Esophagus (tissue), 2 donors: Measurements from ENCODE around the gene TMPRSS5. TPM values are rescaled to one million over a fixed set of nuclear protein-coding genes. Genes with fewer than 3 reads are reported as not detected.

ENCODE experiments used
- H3K27ac ChIP-seq, 2 donors: one replicate each; pipeline ENCODE4 v1.5.1; 2013; ENCODE audit warnings: low read depth in 2 of 2, mild to moderate bottlenecking in 2 of 2, inconsistent platforms in 1 of 2, low read length in 1 of 2, moderate library complexity in 1 of 2
- H3K27me3 ChIP-seq, 2 donors: one replicate each; pipeline ENCODE4 v1.6.1; 2013; ENCODE audit warnings: low read length in 2 of 2, control low read depth in 1 of 2, mild to moderate bottlenecking in 1 of 2; ENCODE audit not compliant: insufficient read depth in 2 of 2, control insufficient read depth in 1 of 2
- H3K36me3 ChIP-seq, 2 donors: one replicate each; pipeline ENCODE4 v1.6.1; 2013; ENCODE audit warnings: low read length in 1 of 2; ENCODE audit not compliant: control insufficient read depth in 2 of 2, insufficient read depth in 2 of 2
- H3K4me1 ChIP-seq, 2 donors: one replicate each; pipeline ENCODE4 v1.6.1; 2013; ENCODE audit warnings: low read length in 1 of 2; ENCODE audit not compliant: control insufficient read depth in 2 of 2, insufficient read depth in 2 of 2
- H3K4me3 ChIP-seq, 2 donors: one replicate each; pipeline ENCODE4 v1.5.1; 2013; ENCODE audit warnings: low read length in 2 of 2, mild to moderate bottlenecking in 2 of 2, low read depth in 1 of 2, moderate library complexity in 1 of 2
- H3K9me3 ChIP-seq, 2 donors: one replicate each; pipeline ENCODE4 v1.6.1; 2013; ENCODE audit warnings: mild to moderate bottlenecking in 2 of 2, low read depth in 1 of 2, low read length in 1 of 2, moderate library complexity in 1 of 2; ENCODE audit not compliant: control insufficient read depth in 2 of 2, insufficient read depth in 1 of 2
- WGBS, 2 donors: extraction: QIAGEN DNeasy Blood & Tissue Kit; methylation state at CpG; one replicate each; pipeline ENCODE4 v1.1.7; 2013; 5-methylcytosine and 5-hydroxymethylcytosine counted together
- polyA plus RNA-seq, 2 donors: library from polyadenylated mRNA; stranded (reverse); fragments of 200-250 nt; gene quantifications; one replicate each; pipeline ENCODE4 v1.2.3, GENCODE V29; 2013
- donor health status: healthy with polysubstance abuse.
- donor health status: Bipolar disorder and iron deficiency.

The TMPRSS5 gene
- polyA plus RNA-seq: under 1 TPM; 0.18 to 0.49 TPM

- no peak within 1 kb of the TSS for H3K4me3 ChIP-seq
- no peaks in the 10 kb centered on the region for H3K36me3 ChIP-seq
- no peak within 1 kb of the TSS for H3K27ac ChIP-seq
- H3K4me1 ChIP-seq: no peaks in the 10 kb centered on the region
- 81 to 89% methylated on average over 5 to 7 of the region's 7 CpGs for WGBS, 2 donors
- peaks cover 0 to 1% of the 10 kb centered on the region in 2 donors for H3K9me3 ChIP-seq
- no peaks in the 10 kb centered on the region for H3K27me3 ChIP-seq
Measured at GRCh38 chr11:113705871-113706655, at the start of gene TMPRSS5. Gene TMPRSS5 (minus strand): TSS chr11:113706308. CDS start chr11:113706224, 84 bp downstream.

GRCh38 chr11:113752932-113753331, 46.8 kb upstream of the TMPRSS5 start:
- 95 to 98% methylated on average over 3 of the region's 3 CpGs for WGBS, 2 donors
- peaks cover 3 to 10% of the 10 kb centered on the region in 2 donors for H3K36me3 ChIP-seq

DNA sequence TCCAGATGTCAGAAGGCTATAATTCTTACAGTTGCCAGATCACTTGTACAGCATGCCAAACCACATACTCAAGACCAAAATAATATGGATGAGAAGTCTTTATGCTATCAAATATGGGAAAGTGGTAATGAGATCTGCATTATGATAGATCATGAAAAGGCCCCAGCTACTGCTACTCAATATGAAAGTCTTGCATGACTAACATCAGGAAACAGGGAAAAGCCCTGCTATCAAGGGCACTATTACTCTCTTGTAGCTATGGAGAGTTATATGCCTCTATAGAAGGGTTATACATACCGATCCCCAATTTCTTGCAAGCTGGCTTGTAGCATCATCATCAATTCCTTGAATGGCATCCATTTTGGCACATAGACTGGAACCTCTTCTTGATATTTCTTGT, 30.2 kb upstream of the TMPRSS5 start:
- Histone ChIP-seq H3K9me3 (no peaks in the 10 kb centered on the region), H3K36me3 (peaks cover 6 to 11% of the 10 kb centered on the region in 2 donors), H3K27ac (no peak overlapping the region), H3K4me3 (no peak overlapping the region), H3K27me3 (no peaks in the 10 kb centered on the region), H3K4me1 (no peaks in the 10 kb centered on the region)
- 82 to 90% methylated on average over 1 of the region's 1 CpG for WGBS, 2 donors

More at GRCh38 chr11:113752932-113753331, 46.8 kb upstream of the TMPRSS5 start:
- Histone ChIP-seq H3K27me3 (no peaks in the 10 kb centered on the region), H3K27ac (no peak overlapping the region), H3K9me3 (no peaks in the 10 kb centered on the region), H3K4me3 (no peak overlapping the region), H3K4me1 (no peaks in the 10 kb centered on the region)

DNA sequence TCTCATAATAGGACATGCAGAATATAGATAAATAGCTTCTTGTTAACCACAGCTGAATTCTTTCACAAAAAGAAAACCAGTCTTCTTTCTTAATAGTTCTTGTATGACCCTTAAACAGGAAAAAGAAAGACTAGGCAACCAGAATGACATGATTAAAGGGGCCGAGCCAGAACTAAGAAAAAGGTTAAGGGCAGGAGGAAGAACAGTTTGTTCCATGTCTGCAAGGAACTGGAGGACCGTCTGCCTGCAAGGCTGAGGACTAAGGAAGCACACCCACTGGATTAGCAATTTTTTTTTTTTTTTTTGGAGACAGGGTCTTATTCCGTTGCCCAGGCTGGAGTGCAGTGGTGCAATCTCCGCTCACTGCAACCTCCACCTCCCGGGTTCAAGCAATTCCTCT, 26.0 kb upstream of the TMPRSS5 start:
- peaks cover 3% of the 10 kb centered on the region in 2 donors for H3K36me3 ChIP-seq

GRCh38 chr11:113730887-113731726, 25.0 kb upstream of the TMPRSS5 start:
- Histone ChIP-seq H3K4me3 (no peak overlapping the region), H3K9me3 (no peaks in the 10 kb centered on the region), H3K4me1 (no peaks in the 10 kb centered on the region), H3K27me3 (no peaks in the 10 kb centered on the region), H3K36me3 (no peaks in the 10 kb centered on the region), H3K27ac (no peak overlapping the region)
- WGBS, 2 donors: 42 to 56% methylated on average over 4 of the region's 4 CpGs

More for the DNA sequence above, 26.0 kb upstream of the TMPRSS5 start:
- no peaks in the 10 kb centered on the region for H3K9me3 ChIP-seq
- no peak overlapping the region for H3K4me3 ChIP-seq
- WGBS, 2 donors: 87 to 91% methylated on average over 5 of the region's 5 CpGs
- no peaks in the 10 kb centered on the region for H3K27me3 ChIP-seq
- no peaks in the 10 kb centered on the region for H3K4me1 ChIP-seq
- H3K27ac ChIP-seq: no peak overlapping the region

GRCh38 chr11:113729456-113729855, 23.3 kb upstream of the TMPRSS5 start:
- Histone ChIP-seq H3K27me3 (no peaks in the 10 kb centered on the region), H3K4me3 (no peak overlapping the region), H3K9me3 (no peaks in the 10 kb centered on the region), H3K27ac (no peak overlapping the region), H3K36me3 (no peaks in the 10 kb centered on the region), H3K4me1 (no peaks in the 10 kb centered on the region)
- 63 to 68% methylated on average over 5 of the region's 5 CpGs for WGBS, 2 donors

- no peaks in the 10 kb centered on the region for H3K4me1 ChIP-seq
- no peaks in the 10 kb centered on the region for H3K36me3 ChIP-seq
- H3K4me3 ChIP-seq: no peak overlapping the region
- no peaks in the 10 kb centered on the region for H3K27me3 ChIP-seq
- 90% methylated on average over 3 of the region's 3 CpGs for WGBS, 2 donors
- no peaks in the 10 kb centered on the region for H3K9me3 ChIP-seq
- no peak overlapping the region for H3K27ac ChIP-seq
Measured at GRCh38 chr11:113728814-113729213, 22.7 kb upstream of the TMPRSS5 start.

DNA sequence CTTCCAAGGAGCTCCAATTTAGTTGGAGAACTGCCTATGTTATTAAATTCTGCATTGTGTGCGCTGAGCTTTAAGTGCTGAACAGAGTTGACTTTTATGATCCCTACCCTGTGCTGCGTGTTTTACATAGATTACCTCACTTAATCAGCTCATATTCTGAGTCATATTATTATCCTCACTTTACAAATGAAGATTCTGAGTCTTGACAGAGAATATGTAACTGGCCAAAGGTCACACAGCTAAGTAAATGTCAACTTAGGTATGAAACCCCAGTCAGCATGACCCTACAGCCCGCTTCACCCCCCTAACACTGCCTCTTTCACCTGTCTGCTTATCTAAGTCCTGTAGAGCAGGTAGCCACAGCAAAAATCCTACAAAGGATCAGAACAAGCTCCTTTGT, 19.8 kb upstream of the TMPRSS5 start:
- no peaks in the 10 kb centered on the region for H3K4me1 ChIP-seq
- no peaks in the 10 kb centered on the region for H3K27me3 ChIP-seq
- no peak overlapping the region for H3K4me3 ChIP-seq
- no peak overlapping the region for H3K27ac ChIP-seq
- WGBS, 2 donors: 73 to 88% methylated on average over 3 of the region's 3 CpGs
- no peaks in the 10 kb centered on the region for H3K9me3 ChIP-seq
- peaks cover 0 to 4% of the 10 kb centered on the region in 2 donors for H3K36me3 ChIP-seq

- 91 to 97% methylated on average over 5 of the region's 5 CpGs for WGBS, 2 donors
- H3K27ac ChIP-seq: no peak overlapping the region
- peaks cover 0 to 4% of the 10 kb centered on the region in 2 donors for H3K36me3 ChIP-seq
- no peaks in the 10 kb centered on the region for H3K4me1 ChIP-seq
- no peak overlapping the region for H3K4me3 ChIP-seq
- no peaks in the 10 kb centered on the region for H3K27me3 ChIP-seq
- H3K9me3 ChIP-seq: no peaks in the 10 kb centered on the region
Measured at GRCh38 chr11:113725407-113725806, 19.3 kb upstream of the TMPRSS5 start.
